ENCODE results near the gene MCU.
"Not testable (repeated sequence)": the region's sequence is repeated elsewhere in the genome, so short reads cannot be mapped to it uniquely, and the experiment has no call there.

The MCU gene

DNA sequence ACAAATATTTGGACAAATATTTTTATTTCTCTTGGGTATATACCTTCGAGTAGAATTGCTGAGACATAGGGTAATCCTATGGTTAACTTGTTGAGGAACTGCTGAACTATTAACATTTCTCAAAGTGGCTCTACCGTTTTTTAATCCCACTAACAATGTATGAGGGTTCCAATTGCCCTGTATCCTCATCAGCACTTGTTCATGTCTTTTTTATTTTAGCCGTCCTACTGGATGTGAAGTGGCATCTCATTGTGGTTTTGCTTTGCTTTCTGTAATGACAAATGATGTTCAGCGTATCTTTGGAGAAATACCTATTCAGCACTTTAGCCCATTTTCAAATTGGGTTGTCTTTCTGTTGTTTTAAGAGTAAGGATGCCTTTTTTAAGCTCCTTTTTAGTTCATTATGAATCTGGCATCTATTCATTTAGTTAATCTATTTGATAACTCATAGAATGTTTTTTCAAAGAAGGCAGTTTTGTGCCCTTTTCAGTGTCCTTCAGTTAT is 40.0 kb downstream of the MCU start:
- DNase-seq (ENCODE audit: low read depth): no peak

GRCh38 chr10:72732521-72732920 is 40.6 kb downstream of the MCU start:
- DNase-seq (ENCODE audit: low read depth): no peak

- DNase-seq (ENCODE audit: low read depth): no peak
These were observed 42.0 kb downstream of the MCU start for GRCh38 chr10:72733989-72734388.

DNA sequence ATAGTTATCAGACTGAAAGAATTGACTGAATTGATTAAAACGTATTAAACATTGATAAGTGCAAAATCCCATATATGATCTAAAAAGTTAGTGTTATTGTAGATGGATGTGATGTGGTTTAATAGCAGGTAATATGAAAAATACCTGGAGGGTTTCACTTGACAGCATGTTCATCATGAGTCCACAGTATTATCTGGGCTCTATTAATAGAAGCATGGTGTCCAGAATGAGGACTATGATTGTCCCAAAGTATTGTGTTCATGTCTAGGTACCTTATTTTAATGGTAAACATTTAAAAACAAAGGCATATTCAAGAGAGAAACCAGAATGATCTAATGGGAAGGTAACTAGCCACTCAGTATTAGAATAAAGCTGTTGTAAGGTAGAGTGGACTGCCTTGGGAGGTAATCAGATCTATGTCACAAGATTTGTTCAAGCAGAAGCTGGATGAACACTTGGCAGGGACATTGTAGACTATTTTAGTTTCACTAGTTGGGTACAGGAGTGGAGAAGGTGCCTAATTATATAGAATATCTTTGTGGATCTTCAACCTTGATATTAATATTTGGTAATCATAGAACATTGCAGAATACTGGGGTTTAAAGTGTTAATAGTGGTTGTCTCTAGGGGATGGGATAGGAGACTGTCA is 43.5 kb downstream of the MCU start:
- DNase-seq (ENCODE audit: low read depth): no peak

GRCh38 chr10:72736176-72736827 is 44.4 kb downstream of the MCU start:
- DNase-seq (ENCODE audit: low read depth): no peak

DNA sequence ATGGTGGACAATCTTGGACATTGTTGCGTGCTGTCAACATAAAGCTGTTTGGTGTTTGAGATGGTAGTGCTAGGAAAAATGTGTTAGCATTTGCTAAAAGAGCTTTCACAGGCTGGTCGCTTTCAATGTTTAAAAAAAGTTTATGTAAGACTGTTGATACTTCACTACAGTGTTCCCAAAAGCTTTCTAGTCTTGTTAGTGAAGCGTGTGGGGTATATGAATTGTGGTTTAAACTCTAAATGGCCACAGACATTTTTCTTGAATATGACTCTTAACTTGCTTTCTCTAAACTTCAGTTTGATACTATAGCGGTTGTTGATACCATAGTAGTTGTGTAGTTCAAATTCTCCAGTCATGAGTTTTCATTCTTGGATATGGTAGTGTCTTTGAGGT is 44.9 kb downstream of the MCU start:
- no peak for DNase-seq (ENCODE audit: low read depth)

- DNase-seq (ENCODE audit: low read depth): not testable (repeated sequence)
These were observed 45.4 kb downstream of the MCU start for GRCh38 chr10:72737357-72737756.

DNA sequence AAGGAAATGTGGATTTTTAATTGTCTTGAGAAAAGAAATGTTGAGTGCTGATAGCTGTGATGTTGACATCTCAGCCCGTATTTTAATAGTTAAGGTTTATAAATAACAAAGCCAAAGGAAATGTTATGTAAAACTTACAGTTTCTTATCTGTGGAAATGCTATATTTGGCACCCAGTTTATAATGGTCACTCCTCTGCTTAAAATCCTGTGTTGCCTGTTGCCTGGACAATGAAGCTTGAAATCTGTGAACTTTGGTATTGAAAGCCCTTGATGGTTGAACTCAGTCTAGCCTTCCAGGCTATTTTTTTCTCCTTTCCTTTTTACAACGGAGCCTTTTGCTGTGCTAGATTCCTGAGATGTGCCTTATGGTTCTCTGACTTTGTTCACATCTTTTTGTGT is 46.5 kb downstream of the MCU start:
- DNase-seq (ENCODE audit: low read depth): no peak

GRCh38 chr10:72740528-72740927 is 48.6 kb downstream of the MCU start:
- DNase-seq (ENCODE audit: low read depth): no peak

DNA sequence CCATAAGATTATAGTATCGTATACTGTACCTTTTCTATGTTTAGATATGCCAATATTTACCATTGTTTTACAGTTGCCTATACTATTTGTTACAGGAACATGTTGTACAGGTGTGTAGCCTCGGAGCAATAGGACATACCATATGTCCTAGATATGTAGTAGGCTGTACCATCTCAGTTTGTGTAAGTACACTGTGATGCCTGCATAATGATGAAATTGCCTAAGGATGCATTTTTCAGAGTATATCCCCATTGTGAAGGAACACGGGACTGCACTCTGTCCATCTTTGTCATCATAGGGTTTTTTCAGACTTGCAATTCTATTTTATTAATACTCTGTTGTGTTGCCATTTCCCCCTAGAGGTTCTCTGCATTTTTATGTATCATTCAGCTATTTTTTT is 50.1 kb downstream of the MCU start:
- DNase-seq (ENCODE audit: low read depth): no peak

GRCh38 chr10:72742797-72743196 is 50.9 kb downstream of the MCU start:
- no peak for DNase-seq (ENCODE audit: low read depth)

GRCh38 chr10:72744566-72744965 is 52.6 kb downstream of the MCU start:
- no peak for DNase-seq (ENCODE audit: low read depth)

DNA sequence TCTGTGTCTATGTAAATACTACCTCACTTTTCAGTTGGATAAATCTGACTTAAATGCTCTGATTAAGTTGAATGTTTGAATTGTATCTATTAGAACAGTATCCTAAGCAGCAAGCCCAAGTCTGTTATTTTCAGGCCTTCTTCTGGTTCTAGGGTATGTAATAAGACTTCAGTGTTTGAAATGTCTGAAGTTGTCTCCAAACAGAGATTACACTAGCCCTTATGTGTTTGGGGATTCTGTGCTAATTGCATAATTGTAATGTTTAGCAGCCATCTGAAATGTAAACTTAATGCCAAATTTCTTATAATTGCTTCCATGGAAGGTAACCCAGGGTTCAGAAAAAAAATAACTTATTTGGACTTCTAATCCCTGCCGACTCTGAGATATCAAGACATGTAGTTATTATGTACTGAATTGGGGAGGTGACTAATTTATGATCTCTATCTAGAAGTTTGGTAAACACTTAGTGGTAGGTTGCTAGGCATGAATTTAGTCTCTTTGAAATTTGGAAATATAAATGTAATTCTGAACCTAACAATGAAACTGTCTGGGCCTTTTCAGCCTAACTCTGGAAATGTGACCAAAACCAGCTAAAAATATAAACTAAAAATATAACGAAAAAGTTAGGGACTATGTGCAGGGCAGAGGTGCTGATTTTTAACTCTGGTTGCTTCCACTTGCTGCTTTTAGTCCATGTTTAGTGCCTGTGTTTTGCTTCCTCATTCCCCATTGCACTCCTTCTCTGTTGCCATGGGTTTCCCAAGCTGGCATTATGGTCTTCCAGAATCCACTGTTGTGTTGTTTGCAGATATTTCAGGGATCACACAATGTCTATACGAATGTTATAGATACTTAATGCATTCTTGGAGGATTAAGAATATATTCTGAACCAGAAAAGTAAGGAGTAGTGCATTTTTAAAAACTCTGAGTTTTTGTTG is 54.8 kb downstream of the MCU start:
- DNase-seq (ENCODE audit: low read depth): no peak

DNA sequence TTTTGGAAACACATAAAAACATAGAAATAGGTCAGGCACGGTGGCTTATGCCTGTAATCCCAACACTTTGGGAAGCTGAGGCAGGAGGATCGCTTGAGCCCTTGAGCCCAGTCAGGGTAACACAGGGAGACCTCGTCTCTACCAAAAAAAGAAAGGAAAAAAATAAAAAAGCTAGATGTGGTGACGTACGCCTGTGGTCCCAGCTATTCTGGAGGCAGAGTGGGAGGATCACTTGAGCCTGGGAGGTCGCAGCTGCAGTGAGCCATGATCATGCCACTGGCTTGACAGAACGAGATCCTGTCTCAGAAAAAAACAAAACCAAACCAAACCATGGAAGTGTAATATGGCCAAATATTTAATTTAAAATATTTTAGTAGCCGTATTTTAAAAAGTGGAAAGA is 55.6 kb downstream of the MCU start:
- DNase-seq (ENCODE audit: low read depth): no peak

DNA sequence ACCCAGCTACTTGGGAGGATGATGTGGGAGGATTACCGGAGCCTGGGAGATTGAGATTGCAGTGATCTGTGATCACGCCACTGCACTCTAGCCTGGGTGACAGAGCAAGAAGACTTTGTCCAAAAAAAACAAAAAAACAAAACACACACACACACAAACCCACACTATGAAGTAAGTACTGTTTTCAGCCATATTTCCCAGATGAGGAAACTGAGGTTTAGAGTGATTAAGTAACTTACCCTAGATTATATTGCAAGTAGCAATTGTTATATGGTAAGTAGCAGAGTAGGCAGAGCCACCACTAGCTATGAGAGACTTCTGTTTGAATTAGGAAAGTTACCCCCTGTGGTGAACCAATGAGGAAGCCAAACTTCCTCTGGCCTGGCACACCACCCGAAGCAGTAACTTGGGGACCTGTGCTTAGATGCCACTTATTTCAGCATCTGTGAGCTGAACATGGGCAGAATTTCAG is 61.9 kb downstream of the MCU start:
- DNase-seq (ENCODE audit: low read depth): no peak

DNA sequence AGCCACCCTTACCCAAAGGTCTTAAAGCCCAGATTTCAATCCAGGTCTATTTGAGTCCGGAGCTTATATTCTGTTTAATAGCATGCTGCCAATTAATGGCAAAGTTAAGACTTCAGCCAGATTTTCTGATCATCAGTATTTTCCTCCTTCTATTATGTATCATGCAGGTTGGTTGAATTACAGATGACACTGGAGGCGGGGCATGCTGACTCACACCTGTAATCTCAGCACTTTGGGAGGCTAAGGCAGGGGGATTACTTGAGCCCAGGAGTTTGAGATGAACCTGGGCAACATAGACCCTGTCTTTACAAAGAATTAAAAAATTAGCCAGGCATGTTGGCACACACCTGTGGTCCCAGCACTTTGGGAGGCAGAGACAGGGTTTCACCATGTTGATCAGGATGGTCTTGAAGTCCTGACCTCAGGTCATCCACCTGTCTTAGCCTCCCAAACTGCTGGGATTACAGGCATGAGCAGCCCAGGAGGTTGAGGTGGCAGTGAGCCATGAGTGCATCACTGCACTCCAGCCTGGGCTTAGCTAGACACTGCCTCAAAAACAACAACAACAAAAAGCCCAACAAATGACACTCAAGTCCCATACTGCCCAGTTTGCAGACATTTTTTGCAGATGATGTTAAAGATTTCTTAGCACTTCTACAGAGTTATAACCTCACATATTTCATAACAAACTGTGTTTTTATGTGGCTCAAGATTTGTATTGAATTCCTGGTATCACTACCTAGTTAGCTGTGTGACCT is 62.5 kb downstream of the MCU start:
- no peak for DNase-seq (ENCODE audit: low read depth)

GRCh38 chr10:72756674-72757385 is 64.9 kb downstream of the MCU start:
- no peak for DNase-seq (ENCODE audit: low read depth)

GRCh38 chr10:72757732-72758131 is 65.8 kb downstream of the MCU start:
- DNase-seq (ENCODE audit: low read depth): no peak

- not testable (repeated sequence) for DNase-seq (ENCODE audit: low read depth)
These were observed 67.0 kb downstream of the MCU start for GRCh38 chr10:72758930-72759329.

DNA sequence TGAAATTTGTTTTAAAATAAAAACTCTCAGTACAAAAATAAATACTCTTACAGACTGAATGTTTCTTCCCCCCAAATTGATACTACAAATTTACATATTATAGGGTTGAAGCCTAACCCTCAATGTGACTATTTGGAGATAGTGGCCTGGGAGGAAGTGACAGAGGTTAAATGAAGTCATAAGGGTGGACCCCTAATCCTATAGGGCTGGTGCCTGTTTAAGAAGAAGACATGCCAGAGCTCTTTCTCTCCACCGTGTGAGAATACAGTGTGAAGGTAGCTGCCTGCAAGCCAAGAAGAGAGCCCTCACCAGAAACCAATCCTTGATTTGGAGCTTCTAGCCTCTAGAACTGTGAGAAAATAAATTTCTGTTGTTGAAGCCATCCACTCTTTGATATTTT is 67.6 kb downstream of the MCU start:
- no peak for DNase-seq (ENCODE audit: low read depth)

DNA sequence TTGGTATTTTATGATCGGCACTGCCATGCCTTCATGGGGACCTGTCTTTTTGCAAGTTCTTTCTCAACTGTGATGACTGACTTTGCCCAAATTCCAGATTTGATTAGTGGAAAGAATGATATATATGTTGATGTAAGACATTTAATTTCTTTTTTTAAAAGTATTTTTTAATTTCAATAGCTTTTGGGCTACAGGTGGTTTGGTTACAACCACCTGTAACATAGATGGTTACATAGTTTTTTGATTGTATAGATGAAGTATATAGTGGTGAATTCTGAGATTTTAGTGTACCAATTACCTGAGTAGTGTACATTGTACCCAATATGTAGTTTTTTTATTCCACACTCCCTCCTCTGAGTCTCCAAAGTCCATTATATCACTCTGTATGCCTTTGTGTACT is 69.6 kb downstream of the MCU start:
- DNase-seq (ENCODE audit: low read depth): no peak
